SU-DHL-6 (cell line): Measurements from ENCODE around the gene SHISA9.

Experiments
- CTCF ChIP-seq: fragments of 200-600 bp; sonication (generic); IDR thresholded peaks from one replicate; pipeline ENCODE4 v1.5.1; 2017; ENCODE audit warnings: antibody characterized with exemption, mild to moderate bottlenecking, low read length, moderate library complexity; ENCODE audit not compliant: insufficient read depth, poor library complexity, severe bottlenecking
- EZH2phosphoT487 ChIP-seq: fragments of 200-600 bp; sonication (generic), shearing (Covaris generic); conservative IDR thresholded peaks from 2 replicates; pipeline ENCODE4 v1.6.1; 2018; ENCODE audit warnings: mild to moderate bottlenecking, antibody characterized with exemption, low read length, moderate library complexity, mixed read lengths

- TF ChIP-seq CTCF (no peak), EZH2phosphoT487 (no peak)
Measured at GRCh38 chr16:13104772-13105171, 203.4 kb downstream of the SHISA9 start.
